Natural killer cell (primary cell): Measurements from ENCODE around the gene C19orf85. TPM values are rescaled to one million over a fixed set of nuclear protein-coding genes. Genes with fewer than 3 reads are reported as not detected.

Experiments used
- ATAC-seq, 3 donors: fragments of 150-1000 bp in 2 of 3; fragments of 200-7000 bp in 1 of 3; cut with Tn5 transposase; 1 replicate in 1 of 3; 2 replicates in 2 of 3; pipeline ENCODE4 v1.10.0; 2021; ENCODE audit warnings: mild to moderate bottlenecking in 2 of 3, moderate library complexity in 2 of 3
- DNase-seq, 2 donors: peaks; one replicate each; pipeline versions ENCODE4 v3.0.0 to v3.0.0-alpha.2; 2013 to 2021; ENCODE audit warnings: mixed read lengths in 1 of 2
- H3K27ac ChIP-seq: one replicate; pipeline ENCODE4 v1.5.1; 2013; ENCODE audit warnings: mild to moderate bottlenecking, low read length
- H3K27me3 ChIP-seq: one replicate; pipeline ENCODE4 v1.6.1; 2013; ENCODE audit warnings: low read length; ENCODE audit not compliant: control insufficient read depth, insufficient read depth
- H3K36me3 ChIP-seq: one replicate; pipeline ENCODE4 v1.6.1; 2013; ENCODE audit warnings: low read length; ENCODE audit not compliant: control insufficient read depth, insufficient read depth
- H3K4me1 ChIP-seq: one replicate; pipeline ENCODE4 v1.6.1; 2013; ENCODE audit warnings: low read length; ENCODE audit not compliant: control insufficient read depth, insufficient read depth
- H3K4me3 ChIP-seq: one replicate; pipeline ENCODE4 v1.5.1; 2013; ENCODE audit warnings: low read length
- H3K9me3 ChIP-seq: one replicate; pipeline ENCODE4 v1.6.1; 2013; ENCODE audit warnings: low read length; ENCODE audit not compliant: control insufficient read depth, insufficient read depth
- H3K27ac Mint-ChIP-seq, 2 donors: one replicate each; pipeline ENCODE4 v1.8.0; 2022; ENCODE audit warnings: mild to moderate bottlenecking in 2 of 2, mixed read lengths in 2 of 2, moderate library complexity in 1 of 2
- H3K27me3 Mint-ChIP-seq, 2 donors: one replicate each; pipeline ENCODE4 v1.8.0; 2022; ENCODE audit warnings: low read depth in 2 of 2, mixed read lengths in 2 of 2
- H3K36me3 Mint-ChIP-seq: one replicate; pipeline ENCODE4 v1.8.0; 2022; ENCODE audit warnings: mixed read lengths
- H3K4me1 Mint-ChIP-seq, 2 donors: one replicate each; pipeline ENCODE4 v1.8.0; 2022; ENCODE audit warnings: mixed read lengths in 2 of 2
- H3K4me3 Mint-ChIP-seq: one replicate; pipeline ENCODE4 v1.8.0; 2022; ENCODE audit warnings: mild to moderate bottlenecking, moderate library complexity, mixed read lengths
- H3K9me3 Mint-ChIP-seq, 2 donors: one replicate each; pipeline ENCODE4 v1.8.0; 2022; ENCODE audit warnings: mixed read lengths in 2 of 2
- WGBS: methylation state at CpG from one replicate; pipeline ENCODE4 v1.1.7; 2013; ENCODE audit warnings: missing lambda C conversion rate; ENCODE audit not compliant: insufficient coverage; 5-methylcytosine and 5-hydroxymethylcytosine counted together
- intact Hi-C: fragments of 100-400 bp; cut with micrococcal nuclease; formaldehyde crosslinking; loops from one replicate; pipeline ENCODE4 v1.14.2; 2022
- total RNA-seq, 4 donors: library from RNA; stranded (reverse); fragments of 120-200 nt in 1 of 4; gene quantifications; one replicate each; pipeline versions ENCODE4 v1.2.3 to v1.2.4, GENCODE V29; 2013 to 2022
- TF ChIP-seq, protein P1 (sequence below): fragments of 200-600 bp; IDR thresholded peaks from one replicate; pipeline ENCODE4 v1.8.0; 2022; ENCODE audit warnings: antibody characterized with exemption

C19orf85 gene
- total RNA-seq, 3 donors from 2014 or later (not counting 1 experiment from before 2014, with no cell fraction given) = not detected

DNA sequence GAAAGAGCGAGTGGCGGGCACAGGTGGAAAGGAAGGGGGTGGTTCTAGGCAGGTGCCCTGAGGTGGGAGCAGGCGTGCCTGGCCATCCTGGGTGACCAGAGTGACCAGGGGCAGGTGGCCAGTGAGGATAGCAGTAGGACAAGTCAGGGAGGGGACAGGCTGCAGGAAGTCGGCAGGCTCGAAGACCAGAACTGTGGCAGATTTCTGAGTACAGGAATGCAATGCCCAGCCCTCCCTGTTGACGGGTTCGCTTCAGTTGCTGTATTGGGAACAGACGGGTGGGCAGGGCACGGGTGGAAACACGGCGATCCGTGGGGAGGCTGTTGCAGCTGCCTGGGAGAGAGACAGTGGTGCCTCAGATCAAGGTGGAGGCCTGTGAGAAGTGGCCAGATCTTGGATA is 13.8 kb upstream of the C19orf85 start:
- H3K27me3 ChIP-seq = no peaks in the 10 kb centered on the region
- no peak for DNase-seq
- ATAC-seq = no peak
- no peaks in the 10 kb centered on the region for H3K36me3 Mint-ChIP-seq
- H3K27ac Mint-ChIP-seq = peak overlapping the region in 1 of 2 donors; percentile 8
- no peak overlapping the region for H3K4me3 ChIP-seq
- no peaks in the 10 kb centered on the region for H3K27me3 Mint-ChIP-seq
- H3K4me1 Mint-ChIP-seq = peaks cover 31 to 37% of the 10 kb centered on the region in 2 donors
- H3K9me3 Mint-ChIP-seq = no peaks in the 10 kb centered on the region
- no peak overlapping the region for H3K27ac ChIP-seq
- no peaks in the 10 kb centered on the region for H3K9me3 ChIP-seq
- intact Hi-C loops = no loop called here
- WGBS = 97% methylated on average over 12 of the region's 12 CpGs
- H3K4me3 Mint-ChIP-seq = peak overlapping the region; percentile 89
- H3K4me1 ChIP-seq = peaks cover 20% of the 10 kb centered on the region
- TF ChIP-seq, protein P1, sequence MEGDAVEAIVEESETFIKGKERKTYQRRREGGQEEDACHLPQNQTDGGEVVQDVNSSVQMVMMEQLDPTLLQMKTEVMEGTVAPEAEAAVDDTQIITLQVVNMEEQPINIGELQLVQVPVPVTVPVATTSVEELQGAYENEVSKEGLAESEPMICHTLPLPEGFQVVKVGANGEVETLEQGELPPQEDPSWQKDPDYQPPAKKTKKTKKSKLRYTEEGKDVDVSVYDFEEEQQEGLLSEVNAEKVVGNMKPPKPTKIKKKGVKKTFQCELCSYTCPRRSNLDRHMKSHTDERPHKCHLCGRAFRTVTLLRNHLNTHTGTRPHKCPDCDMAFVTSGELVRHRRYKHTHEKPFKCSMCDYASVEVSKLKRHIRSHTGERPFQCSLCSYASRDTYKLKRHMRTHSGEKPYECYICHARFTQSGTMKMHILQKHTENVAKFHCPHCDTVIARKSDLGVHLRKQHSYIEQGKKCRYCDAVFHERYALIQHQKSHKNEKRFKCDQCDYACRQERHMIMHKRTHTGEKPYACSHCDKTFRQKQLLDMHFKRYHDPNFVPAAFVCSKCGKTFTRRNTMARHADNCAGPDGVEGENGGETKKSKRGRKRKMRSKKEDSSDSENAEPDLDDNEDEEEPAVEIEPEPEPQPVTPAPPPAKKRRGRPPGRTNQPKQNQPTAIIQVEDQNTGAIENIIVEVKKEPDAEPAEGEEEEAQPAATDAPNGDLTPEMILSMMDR = no peak
- H3K36me3 ChIP-seq = peaks cover 5% of the 10 kb centered on the region

DNA sequence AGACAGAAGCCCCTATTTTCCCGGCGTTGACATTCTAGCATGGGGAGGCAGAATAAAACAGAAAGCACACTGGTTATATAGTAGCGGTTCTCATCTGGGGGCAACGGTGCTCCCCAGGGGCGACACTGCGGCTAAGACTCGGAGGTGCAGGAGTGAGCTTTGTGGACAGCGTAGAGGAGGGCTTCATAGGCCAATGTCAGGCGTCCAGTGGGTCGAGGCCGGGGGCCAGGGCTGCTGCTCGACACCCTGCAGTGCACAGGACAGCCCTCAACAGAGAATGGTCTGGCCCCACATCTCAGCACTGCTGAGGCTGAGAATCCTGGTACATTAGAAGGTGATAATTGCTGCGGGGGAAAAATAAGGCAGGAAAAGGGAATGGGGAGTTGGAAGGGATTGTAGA is 13.4 kb upstream of the C19orf85 start:
- no peak for DNase-seq
- no peaks in the 10 kb centered on the region for H3K36me3 Mint-ChIP-seq
- H3K27ac Mint-ChIP-seq = peak overlapping the region; percentile 8 to 86
- Histone ChIP-seq H3K36me3 (peaks cover 3% of the 10 kb centered on the region), H3K27me3 (no peaks in the 10 kb centered on the region), H3K4me3 (no peak overlapping the region), H3K9me3 (no peaks in the 10 kb centered on the region), H3K4me1 (peaks cover 20% of the 10 kb centered on the region), H3K27ac (no peak overlapping the region)
- H3K4me1 Mint-ChIP-seq = peaks cover 31 to 37% of the 10 kb centered on the region in 2 donors
- H3K27me3 Mint-ChIP-seq = no peaks in the 10 kb centered on the region
- no peaks in the 10 kb centered on the region for H3K9me3 Mint-ChIP-seq
- 95% methylated on average over 13 of the region's 13 CpGs for WGBS
- no peak for ATAC-seq
- peak overlapping the region; percentile 89 for H3K4me3 Mint-ChIP-seq
- TF ChIP-seq, protein P1 = no peak
- intact Hi-C loops = loop anchor here (2.0 kb wide), 1 partner anchor 17 kb away; the partner anchor contains the start of gene ISOC2

DNA sequence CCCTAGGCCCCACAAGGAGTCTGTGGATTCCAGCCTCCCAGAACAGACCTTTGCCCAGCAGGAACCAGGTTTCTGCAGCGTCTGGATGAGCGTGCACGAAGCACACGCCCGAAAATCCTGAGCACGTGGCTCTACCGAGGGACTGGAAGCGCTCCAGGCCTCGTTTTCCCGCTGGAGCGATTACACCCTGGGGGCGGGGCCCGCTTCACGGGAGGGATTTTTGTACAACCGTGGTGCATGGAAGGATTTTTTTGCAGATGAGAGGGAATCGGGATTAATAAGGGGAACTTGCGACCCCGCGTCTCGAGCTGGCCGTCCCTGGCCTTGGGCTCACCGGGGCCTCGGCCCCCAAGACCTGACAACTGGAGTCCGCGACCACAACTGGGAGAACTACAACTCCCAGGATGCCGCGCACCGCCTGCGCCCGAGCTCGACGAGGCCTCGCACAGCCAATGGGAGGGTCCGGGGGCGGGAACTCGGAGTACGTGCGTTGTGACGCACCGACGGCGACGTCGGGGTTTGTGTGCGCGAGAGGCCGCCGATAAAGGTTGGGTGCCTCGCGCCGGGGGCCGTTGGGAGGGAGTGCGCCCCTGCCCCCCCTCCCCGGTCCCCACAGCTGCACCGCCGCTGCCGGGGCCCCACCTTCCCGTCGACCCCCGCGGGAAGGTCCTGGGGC is 11.7 kb upstream of the C19orf85 start, which contains the start of gene ZNF628:
Gene ZNF628 (plus strand): TSS at position 518 of the 676 bp plus-strand sequence. CDS start 3,294 bp downstream, outside the sequence.
- Histone ChIP-seq H3K27me3 (no peaks in the 10 kb centered on the region), H3K36me3 (no peaks in the 10 kb centered on the region), H3K9me3 (no peaks in the 10 kb centered on the region), H3K4me1 (peaks cover 20% of the 10 kb centered on the region), H3K27ac (peak within 1 kb of the TSS; percentile 74), H3K4me3 (peak within 1 kb of the TSS; percentile 49)
- no peaks in the 10 kb centered on the region for H3K36me3 Mint-ChIP-seq
- no peaks in the 10 kb centered on the region for H3K27me3 Mint-ChIP-seq
- peak within 1 kb of the TSS; percentile 86 to 90 for H3K27ac Mint-ChIP-seq
- whole genome bisulfite sequencing = 1% methylated on average over 59 of the region's 61 CpGs
- no peaks in the 10 kb centered on the region for H3K9me3 Mint-ChIP-seq
- H3K4me3 Mint-ChIP-seq = peak within 1 kb of the TSS; percentile 89
- TF ChIP-seq, protein P1 = no peak
- H3K4me1 Mint-ChIP-seq = peaks cover 31 to 37% of the 10 kb centered on the region in 2 donors
- DNase-seq = peak; percentile 97 to 99
- intact Hi-C loops = loop anchor here (1.0 to 2.0 kb wide), 2 partner anchors 15 to 123 kb away; partner anchors contain the start of genes FIZ1 and ISOC2
- ATAC-seq = peak; percentile 91 to 96 (median 92)
